ENCODE measurements around the gene HTT. TPM values are rescaled to one million over a fixed set of nuclear protein-coding genes. Genes with fewer than 3 reads are reported as not detected.
A peak's percentile ranks its signal among the peaks of the same experiment; 100 is the strongest.

The HTT gene
- total and polyA plus RNA-seq, 2 of the 13 experiments (the other 11 are each of a cell fraction or from before 2014, with no cell fraction given) = 17.5 to 19.5 TPM

- no peak for TF ChIP-seq ZBTB21 (CRISPR knock-in tag; IDR thresholded peaks at IDR 0.05)
- TF ChIP-seq FOSL1 (CRISPR knock-in tag; IDR thresholded peaks at IDR 0.05; ENCODE audit: borderline replicate concordance) = no peak
- 0 out of 2 replicates have a peak, but pooled peaks have one; percentile 20 for TF ChIP-seq IRF2 (CRISPR knock-in tag; IDR thresholded peaks at IDR 0.05)
- no peak for TF ChIP-seq ZNF557 (CRISPR knock-in tag; IDR thresholded peaks at IDR 0.05)
- TF ChIP-seq ZFX (CRISPR knock-in tag; IDR thresholded peaks at IDR 0.05; ENCODE audit: low read depth) = no peak
- peak; percentile 58; the same call in 1 of the 2 replicates for TF ChIP-seq KAT7 (CRISPR knock-in tag; IDR thresholded peaks at IDR 0.05; ENCODE audit: borderline replicate concordance)
- TF ChIP-seq FOXP4 (CRISPR knock-in tag; IDR thresholded peaks at IDR 0.05) = no peak
- TF ChIP-seq ZNF160 (CRISPR knock-in tag; IDR thresholded peaks at IDR 0.05) = no peak
- no peak for TF ChIP-seq ZFP37 (CRISPR knock-in tag; IDR thresholded peaks at IDR 0.05; ENCODE audit: borderline replicate concordance)
- TF ChIP-seq NR0B2 (CRISPR knock-in tag; IDR thresholded peaks at IDR 0.05) = no peak
- 0 out of 2 replicates have a peak, but pooled peaks have one; percentile 32 for TF ChIP-seq TFE3 (CRISPR knock-in tag; IDR thresholded peaks at IDR 0.05)
- no peak for TF ChIP-seq WIZ (CRISPR knock-in tag; IDR thresholded peaks at IDR 0.05)
- TF ChIP-seq, protein P1, sequence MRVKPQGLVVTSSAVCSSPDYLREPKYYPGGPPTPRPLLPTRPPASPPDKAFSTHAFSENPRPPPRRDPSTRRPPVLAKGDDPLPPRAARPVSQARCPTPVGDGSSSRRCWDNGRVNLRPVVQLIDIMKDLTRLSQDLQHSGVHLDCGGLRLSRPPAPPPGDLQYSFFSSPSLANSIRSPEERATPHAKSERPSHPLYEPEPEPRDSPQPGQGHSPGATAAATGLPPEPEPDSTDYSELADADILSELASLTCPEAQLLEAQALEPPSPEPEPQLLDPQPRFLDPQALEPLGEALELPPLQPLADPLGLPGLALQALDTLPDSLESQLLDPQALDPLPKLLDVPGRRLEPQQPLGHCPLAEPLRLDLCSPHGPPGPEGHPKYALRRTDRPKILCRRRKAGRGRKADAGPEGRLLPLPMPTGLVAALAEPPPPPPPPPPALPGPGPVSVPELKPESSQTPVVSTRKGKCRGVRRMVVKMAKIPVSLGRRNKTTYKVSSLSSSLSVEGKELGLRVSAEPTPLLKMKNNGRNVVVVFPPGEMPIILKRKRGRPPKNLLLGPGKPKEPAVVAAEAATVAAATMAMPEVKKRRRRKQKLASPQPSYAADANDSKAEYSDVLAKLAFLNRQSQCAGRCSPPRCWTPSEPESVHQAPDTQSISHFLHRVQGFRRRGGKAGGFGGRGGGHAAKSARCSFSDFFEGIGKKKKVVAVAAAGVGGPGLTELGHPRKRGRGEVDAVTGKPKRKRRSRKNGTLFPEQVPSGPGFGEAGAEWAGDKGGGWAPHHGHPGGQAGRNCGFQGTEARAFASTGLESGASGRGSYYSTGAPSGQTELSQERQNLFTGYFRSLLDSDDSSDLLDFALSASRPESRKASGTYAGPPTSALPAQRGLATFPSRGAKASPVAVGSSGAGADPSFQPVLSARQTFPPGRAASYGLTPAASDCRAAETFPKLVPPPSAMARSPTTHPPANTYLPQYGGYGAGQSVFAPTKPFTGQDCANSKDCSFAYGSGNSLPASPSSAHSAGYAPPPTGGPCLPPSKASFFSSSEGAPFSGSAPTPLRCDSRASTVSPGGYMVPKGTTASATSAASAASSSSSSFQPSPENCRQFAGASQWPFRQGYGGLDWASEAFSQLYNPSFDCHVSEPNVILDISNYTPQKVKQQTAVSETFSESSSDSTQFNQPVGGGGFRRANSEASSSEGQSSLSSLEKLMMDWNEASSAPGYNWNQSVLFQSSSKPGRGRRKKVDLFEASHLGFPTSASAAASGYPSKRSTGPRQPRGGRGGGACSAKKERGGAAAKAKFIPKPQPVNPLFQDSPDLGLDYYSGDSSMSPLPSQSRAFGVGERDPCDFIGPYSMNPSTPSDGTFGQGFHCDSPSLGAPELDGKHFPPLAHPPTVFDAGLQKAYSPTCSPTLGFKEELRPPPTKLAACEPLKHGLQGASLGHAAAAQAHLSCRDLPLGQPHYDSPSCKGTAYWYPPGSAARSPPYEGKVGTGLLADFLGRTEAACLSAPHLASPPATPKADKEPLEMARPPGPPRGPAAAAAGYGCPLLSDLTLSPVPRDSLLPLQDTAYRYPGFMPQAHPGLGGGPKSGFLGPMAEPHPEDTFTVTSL (CRISPR knock-in tag; IDR thresholded peaks at IDR 0.05; ENCODE audit: borderline replicate concordance) = no peak
- TF ChIP-seq ZNF619 (CRISPR knock-in tag; IDR thresholded peaks at IDR 0.05) = no peak
- TF ChIP-seq, protein P2, sequence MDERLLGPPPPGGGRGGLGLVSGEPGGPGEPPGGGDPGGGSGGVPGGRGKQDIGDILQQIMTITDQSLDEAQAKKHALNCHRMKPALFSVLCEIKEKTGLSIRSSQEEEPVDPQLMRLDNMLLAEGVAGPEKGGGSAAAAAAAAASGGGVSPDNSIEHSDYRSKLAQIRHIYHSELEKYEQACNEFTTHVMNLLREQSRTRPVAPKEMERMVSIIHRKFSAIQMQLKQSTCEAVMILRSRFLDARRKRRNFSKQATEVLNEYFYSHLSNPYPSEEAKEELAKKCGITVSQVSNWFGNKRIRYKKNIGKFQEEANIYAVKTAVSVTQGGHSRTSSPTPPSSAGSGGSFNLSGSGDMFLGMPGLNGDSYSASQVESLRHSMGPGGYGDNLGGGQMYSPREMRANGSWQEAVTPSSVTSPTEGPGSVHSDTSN (CRISPR knock-in tag; IDR thresholded peaks at IDR 0.05) = no peak
- TF ChIP-seq FIP1L1 (IDR thresholded peaks at IDR 0.05; ENCODE audit: borderline replicate concordance, insufficient read depth, low read depth, low read length) = no peak
- TF ChIP-seq TBX3 (IDR thresholded peaks at IDR 0.05; ENCODE audit: borderline replicate concordance) = 0 out of 2 replicates have a peak, but pooled peaks have one; percentile 18
Observed at GRCh38 chr4:3047464-3048286, 26.8 kb upstream of the HTT start (continued).

Measured in HepG2 (cell line).